Activated T-cell treated with anti-CD3 and anti-CD28 coated beads for 24 hours (primary cell): ENCODE data around the gene NRARP.

Experiments used
- DNase-seq: peaks from one replicate; pipeline ENCODE4 v3.0.0-alpha.2; 2020; ENCODE audit warnings: low read depth

Gene NRARP

DNA sequence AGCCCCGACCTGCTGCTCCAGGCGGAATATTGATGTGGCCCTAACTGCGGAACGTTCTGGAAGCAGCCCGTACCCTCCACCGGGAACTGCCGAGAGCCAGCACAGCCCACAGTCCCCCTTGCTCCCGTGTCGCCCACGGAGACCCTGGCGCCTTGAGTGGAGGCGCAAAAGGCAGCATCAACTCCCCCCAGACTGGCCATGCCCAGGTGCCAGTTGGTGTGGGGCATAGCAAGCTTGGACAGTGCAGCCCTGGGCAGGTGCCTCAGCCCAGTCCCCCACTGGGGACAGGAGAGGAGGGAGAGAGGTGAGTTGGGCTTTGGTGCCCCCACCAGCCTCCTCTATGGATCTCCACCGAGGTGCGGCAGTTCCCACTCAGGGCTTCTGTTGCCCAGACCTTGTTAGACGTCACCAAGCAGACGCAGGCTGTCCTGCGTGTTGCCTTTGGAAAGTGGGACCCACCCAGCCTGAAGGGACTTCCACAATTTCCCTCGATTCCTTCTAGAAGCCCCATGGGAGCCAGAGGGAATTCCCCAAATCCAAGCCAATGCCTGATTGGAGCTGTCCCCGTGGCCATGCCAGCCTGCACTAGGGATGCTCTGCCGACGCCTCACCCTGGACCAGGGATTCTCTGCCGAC lies 19.8 kb upstream of the NRARP start:
- no peak for DNase-seq

DNA sequence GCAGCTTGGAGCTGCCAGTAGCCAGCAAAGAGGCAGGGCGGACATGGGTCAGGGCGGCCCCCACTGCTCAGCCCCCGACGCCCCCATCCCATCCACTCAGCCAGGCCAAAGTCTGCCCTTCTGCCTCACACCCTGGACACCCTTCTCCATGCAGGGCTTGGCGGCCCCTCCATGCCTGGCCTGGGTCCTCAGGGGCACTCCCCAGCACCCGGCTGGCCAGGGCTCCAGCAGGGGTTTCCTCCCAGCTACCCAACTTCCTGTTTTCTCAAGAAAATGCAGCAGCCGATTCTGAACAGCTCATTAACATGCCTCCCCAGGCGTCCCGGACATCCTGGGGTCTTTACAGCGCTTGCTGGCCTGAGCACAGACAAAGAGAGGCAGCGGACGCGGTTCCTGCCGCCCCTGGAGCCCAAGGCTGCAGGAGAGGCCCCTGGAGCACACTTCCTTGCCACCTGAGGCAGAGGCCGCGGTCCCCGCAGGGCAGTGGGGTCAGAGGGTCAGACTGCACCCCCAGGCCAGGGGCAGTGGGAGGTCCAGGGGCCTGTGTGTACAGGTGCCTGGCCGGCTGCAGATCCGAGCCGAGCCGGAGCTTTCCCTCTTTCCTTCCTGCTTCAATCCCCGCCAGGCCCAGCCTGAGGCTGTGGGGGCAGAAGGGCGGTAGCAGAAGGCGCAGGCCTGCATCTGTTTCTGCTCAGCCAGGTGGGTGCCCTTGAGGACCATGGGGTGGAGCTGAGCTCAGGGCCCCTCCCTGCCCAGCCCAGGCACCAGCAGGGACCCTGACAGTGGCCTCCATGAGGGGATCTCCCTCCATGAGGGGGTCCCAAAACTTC lies 18.7 kb upstream of the NRARP start:
- DNase-seq, result no peak

DNA sequence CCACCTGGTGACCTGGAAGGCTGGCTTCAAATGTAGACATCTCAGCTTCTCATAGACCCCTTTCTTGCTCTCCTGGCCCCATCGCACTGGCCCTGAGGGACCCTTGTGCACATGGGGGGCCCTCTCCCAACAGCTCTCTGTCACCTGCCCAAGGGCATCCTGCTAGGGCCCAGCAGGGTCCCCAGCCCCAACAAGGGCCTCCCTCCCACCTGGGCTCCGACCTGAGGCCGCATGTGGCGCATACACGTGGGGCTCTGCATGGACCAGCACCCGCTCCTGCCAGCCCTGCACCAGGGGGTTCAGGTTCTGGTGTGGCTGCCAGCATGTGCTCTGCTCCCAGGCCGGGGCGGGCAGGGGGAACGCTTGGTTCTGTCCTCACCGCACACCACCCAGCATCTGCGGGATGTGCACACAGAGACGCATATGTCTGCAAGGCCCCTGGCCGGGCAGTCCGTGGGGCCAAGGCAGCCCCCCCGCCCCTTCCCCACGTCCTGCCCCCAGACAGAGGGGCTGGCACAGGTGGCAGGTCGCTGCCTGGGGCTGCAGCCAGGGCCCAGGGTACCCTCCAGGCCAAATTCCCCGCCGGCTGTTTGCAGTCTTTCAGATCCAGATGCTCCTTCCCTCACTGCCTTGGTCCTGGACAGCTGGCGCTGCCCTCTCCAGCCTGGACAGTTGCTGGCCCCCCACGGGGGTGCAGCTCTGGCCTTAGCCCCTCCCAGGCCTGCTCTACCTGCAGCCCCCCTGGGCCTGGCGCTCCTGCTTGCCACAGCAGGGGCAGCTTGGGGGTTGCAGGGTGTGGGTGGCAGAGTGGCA lies 17.9 kb upstream of the NRARP start:
- no peak for DNase-seq

GRCh38 chr9:137319011-137319738 lies 17.1 kb upstream of the NRARP start:
- DNase-seq, result no peak

DNA sequence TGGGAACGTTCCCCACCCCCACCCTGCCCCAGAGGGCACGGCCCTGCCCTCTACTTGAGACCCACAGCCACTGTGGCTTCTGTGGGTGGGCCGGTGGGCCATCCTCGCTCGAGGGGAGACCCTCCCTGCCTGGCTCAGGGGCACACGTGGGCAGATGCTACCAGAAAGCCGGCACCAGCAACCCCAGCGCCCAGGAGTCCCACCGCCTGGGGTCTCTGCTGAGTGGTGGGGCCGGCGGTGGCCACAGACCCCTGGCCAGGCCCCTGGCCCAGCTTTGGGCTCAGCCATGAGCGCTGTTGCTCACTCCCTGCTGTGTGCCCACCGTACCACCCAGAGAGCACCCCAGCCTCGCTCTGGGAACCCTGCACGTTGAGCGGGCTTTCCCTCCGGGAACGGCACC lies 16.5 kb upstream of the NRARP start:
- no peak for DNase-seq

DNA sequence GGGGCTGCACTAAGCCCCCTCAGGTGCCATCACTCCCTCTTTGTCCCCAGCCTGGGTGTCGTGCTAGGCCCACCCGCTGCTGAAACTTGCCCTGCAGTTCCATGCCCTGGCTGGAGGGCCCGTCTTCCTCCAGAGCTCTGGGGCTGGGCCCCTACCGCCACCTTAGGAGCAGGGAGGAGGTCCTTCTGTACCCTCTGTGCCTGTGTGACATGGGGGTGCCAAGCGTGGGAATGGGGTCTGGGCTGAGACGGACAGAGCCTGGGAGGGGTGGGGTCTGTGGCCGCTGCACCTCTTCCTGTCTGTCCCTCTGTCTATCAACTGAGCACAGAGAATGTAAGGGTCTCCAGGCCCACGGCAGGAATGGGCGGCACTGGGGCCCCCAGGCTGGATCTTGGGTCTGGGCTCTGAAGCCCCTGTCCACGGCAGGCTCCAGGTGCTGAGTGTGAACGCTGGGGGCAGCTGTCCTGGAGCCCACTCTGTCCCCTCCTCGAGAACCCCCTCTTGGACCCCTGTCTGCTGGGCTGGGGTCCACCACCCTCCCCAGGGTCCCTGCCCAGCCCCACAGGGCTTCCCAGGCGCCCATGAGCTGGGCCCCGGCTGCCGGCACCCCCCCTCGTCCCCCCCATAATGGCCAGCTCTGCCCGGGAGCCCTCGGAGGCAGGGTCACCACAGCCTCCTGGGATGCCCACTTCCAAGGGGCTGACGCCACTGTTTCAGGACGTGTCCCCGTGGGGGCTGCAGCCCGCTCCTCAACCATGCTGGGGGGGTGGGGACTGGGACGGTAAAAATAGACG lies 15.8 kb upstream of the NRARP start:
- no peak for DNase-seq

DNA sequence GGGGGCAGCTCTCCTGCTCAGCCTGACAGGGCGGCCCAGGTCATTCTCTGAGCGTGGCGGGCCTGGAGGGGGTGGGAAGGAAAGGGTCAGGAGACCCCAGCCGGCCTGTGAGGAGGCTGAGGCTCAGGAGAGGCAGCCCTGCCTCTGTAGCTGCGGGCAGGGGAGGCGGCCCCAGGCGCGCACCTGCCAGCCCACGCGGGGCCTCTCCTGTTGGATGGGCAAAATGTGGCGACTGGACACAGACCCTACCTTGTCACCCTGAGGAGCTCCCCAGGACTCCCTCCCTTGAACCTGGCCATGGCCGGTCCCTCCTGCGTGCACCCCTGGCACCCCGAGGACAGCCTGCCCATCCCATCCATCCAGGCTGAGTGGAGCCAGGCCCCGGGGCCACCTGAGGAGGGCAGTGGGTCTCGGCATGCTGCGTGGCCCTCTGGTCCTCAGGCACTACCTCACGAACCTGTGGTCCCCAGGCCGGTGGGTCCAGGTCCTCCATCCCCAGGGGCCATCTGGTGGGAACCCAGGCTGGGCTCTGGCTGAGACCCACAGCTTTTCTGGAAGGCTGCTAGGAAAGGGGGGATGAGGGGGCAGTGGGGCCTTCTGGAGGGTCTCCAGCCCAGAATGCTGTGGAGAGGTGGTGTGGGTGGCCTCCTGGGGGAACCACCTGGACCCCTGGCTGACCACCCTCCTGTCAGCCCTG lies 15.1 kb upstream of the NRARP start:
- no peak for DNase-seq

DNA sequence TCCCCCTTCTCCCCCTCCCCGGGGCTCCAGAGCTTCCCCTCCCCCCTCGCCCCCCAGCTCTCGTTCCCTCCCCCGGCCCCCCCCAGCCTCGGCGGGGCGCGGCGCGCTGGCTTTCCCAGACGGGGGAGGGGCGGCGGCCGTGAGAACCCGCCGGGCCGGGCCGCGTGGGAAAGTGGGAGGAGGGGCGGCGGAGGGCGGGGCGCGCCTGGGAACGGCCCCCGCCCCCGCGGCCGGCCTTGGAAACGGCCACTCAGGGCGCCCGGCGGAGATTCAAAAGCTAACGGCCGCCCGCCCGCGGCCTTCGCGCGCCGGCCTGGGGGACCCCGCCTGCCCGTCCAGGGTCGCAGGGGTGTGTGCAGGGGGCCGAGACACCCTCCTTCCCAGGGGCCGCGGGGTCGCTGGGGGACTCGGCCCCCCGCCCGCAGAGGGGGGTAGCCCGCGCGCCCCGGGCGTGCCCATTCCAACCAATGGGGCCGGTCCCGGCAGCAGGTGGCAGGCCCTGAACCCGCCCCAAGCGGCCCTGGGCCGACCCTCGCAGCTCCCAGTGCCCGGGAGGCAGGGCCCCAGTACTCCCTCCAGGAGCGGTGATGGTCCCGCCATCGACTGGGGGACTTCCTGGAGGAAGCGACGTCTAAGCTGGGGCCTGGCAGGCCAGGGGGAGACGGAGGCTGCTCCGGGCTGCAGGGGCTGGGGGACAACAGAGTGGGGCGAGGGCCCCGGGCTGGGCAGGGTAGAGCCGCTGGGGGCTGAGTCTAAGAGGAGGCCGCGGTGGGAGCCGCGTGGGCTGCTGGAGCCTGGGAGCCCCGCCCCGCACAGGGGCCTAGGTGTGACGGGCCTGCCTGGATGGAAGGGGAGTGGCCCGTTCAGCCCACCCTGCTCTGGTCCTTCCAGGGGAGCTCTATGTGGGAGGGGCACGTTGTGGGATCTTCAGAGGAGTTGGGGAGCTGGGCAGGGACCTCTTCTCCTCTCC lies 14.2 kb upstream of the NRARP start:
- DNase-seq, result no peak

DNA sequence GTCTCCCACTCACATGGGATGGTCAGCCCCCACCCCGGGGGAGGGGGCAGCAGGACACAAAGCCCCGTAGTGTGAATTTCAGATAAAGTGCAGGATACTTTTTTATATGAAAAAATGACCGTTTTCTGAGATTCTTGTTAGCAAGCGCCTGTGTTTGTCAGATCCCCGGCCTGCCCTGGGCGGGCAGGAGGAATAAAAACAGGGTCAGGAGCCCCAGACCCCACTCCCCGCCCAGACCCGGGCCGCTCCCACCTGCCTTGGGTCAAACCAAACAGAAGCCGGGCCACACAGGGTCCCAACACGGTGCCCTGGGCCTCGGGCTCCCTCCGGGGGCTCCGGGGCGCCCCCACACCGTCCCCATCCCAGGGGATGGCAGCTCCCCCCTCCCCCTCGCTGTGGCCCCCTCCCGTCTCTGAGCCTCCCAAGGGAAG lies 13.5 kb upstream of the NRARP start:
- DNase-seq, result no peak

DNA sequence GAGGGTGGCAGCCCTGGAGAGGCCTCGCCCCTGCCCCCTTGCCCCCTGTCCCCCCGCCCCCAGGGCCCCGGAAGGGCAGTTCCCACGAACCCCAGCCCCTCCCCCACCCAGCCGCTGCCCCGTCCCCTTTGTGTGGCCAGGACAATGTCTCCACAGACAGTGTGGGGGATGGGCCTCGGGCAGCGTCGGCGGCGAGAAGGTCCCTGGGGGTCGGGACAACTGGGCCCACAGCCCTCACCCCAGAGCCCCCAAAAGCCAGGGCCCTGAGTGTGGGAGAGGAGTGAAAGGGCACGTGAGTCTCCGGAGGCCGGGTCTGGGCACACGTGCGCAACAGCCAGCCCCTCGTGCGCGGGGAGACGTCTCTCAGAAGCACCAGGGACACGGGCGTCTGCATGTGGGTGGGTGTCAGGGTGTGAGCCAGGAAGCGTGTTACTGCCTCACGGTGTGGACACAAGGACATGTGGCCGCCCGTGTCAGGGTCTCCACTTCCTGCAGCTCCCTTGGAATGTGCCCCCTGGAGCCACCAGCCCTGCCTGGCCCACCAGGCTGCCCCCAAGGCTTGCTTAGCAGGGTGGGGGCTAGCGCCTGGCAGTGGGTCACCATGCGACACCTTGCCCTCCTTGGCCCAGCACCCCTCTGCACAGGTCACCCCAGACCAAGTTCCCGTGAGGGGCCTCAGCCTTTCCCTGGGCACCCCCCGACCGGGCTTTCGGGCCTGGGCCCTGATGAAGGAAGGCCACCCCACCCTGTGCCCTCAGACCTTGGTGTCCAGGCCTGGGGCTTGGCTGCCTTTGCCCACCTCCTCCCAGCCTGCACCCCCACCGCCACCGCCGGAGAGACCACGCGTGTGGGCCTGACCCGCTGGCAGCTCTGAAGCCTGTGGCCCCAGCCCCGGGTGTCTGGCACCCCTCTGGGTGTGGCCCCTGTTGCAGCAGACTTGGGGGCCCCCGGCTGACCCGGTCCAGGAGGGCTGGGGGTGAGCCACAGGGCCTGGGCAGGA lies 12.8 kb upstream of the NRARP start:
- DNase-seq, result no peak

DNA sequence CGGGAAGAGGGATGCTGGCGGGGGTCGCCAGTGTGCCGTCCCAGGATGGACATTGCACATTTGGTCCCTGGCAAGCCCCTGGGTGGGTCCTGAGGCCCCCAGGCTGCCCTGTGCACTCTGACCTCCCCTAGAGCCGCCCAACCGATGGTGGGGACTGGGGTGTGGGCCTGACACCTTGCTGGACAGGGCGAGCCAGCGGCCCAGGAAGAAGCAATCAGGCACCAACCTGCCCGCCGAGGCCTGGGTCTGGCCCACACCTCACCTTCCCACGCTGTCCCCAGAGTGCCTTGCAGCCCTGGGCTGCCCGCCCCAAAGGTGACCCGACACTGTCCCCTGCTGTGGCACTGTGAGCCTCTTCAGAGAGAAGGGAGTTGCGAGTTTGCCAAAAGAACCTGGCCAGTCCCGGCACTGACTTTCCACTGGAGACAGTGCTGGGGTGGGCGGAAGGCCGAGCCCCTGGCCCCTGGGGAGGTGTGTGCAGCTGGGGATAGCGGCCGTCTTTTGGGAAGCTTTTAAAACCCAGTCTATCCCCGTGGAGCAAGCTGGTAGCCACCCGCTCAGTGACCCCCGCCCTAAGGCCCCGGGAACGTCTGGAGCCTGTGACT lies 12.0 kb upstream of the NRARP start:
- no peak for DNase-seq

- no peak for DNase-seq
Observed at GRCh38 chr9:137313326-137313936, 11.4 kb upstream of the NRARP start.

DNA sequence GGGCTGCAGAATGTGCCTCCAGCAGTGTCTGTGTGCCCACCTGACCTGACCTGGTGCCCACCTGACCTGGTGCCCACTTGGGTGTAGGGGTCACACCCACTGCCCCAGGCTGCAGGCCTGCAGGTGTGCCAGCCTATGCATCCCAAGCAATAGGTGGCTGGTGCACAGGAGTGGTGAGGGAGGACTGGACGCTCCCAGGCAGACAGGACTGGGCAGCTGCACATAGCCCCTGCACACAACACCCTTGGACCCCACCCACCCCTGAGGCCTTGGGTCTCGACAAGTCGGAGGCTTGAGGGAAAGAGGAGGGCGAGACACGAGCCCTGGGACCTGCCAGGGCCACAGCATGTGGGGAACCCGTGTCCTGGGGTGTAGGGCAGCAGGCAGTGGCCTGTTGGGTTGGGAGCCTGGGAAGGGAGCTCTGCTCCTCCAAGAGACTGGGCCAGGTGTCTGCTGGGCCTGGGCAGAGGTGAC lies 10.8 kb upstream of the NRARP start:
- no peak for DNase-seq

DNA sequence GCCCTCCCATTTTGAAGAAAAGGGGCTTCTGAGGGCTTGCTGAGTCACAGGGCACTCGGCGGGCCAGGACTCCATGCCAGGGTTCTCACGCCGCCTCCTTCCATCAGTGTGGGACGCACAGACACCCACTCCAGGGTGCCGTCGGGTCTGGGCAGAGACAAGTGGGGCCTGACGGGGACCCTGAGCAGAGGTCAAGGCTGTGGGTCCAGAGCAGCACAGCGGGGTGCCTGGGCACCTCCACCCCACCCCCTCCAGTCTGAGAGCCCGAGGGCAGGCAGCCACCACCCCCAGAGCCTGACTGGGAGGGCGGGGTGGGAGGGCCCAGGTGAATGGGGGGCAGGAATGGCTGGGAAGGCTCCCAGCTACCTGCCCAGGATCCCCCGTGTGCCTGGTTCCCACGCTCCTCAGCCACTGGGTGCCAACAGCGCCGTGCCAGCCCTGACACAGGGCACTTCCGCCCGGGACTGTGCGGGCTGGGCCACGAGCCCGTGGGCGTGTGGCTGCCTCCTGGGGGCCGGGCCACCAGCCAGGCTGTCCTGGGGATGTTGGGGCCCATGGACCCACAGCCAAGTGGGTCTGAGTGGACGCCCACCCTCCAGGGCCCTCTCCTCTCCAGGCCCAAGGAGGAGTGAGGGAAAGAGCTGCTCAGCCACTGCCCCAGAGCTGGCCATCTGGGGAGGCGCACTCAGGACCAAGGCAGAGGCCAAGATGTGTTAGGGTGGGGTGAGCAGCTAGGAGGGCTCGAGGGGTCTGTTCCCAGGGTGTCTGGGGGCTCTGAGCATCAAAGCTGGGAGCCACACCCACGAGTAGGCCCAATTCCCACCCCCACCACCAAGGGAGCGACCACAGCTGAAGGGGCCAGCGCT lies 10.1 kb upstream of the NRARP start:
- no peak for DNase-seq

DNA sequence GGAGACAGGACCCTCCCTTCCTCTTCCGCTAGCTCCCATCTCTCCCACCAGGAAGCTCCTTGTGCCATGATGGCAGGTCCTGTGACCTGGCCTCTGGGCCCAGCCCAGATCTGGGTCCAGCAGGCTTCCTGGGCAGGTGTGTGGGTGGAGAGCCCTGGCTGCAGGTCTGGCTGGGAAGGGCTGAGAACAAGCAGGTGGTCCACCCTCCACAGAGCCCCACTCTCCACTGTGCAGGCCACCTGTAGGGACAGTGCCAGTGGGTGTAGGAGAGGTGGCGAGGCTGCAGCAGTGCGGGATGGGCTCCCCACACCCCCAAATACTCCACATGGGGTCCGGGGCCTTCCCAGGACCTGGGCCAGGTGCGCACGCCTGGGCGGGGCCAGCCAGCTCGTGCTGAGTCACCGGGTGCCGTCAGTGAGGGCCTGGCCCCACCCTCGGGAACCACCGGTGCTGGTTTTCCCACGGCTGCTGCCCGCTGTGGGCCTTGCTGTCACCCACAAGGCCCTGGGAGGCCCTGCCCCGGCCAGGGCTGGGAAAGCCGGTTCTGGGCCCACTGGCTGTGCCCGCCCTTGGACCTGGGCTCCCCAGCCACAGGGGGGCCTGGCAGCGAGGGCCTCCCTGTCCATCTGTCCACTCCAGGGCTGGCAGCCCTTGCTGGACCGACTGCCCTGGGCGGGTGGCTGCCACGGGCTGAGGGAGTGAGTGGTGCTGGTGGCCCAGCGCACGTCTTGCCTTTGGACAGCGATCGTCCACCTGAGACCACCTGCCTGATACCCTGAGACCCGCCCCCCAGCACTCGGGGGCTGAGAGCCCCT lies 9.3 kb upstream of the NRARP start:
- no peak for DNase-seq
